CD14-positive monocyte (primary cell): Measurements from ENCODE around the gene HAUS7. TPM values are rescaled to one million over a fixed set of nuclear protein-coding genes. Genes with fewer than 3 reads are reported as not detected.

ENCODE experiments used
- DNase-seq, 3 donors: peaks; one replicate each; pipeline ENCODE4 v3.0.0-alpha.2; 2011 to 2022
- H2AFZ ChIP-seq: 2 replicates; pipeline ENCODE4 v1.6.0; 2012; ENCODE audit warnings: mild to moderate bottlenecking, low read depth, low read length, inconsistent platforms; ENCODE audit not compliant: insufficient read depth, poor library complexity, severe bottlenecking
- H3K27ac ChIP-seq, 2 donors: 1 replicate in 1 of 2; 2 replicates in 1 of 2; pipeline ENCODE4 v1.5.1; 2012 to 2013; ENCODE audit warnings: low read length in 2 of 2, control low read depth in 1 of 2, inconsistent platforms in 1 of 2, low read depth in 1 of 2, mild to moderate bottlenecking in 1 of 2
- H3K27me3 ChIP-seq, 2 donors: one replicate each; pipeline versions ENCODE4 v1.6.0 to v1.6.1; 2011 to 2013; ENCODE audit warnings: low read length in 2 of 2; ENCODE audit not compliant: control insufficient read depth in 2 of 2, insufficient read depth in 2 of 2
- H3K36me3 ChIP-seq, 2 donors: replicated peaks in 1 of 2; 1 replicate in 1 of 2; 2 replicates in 1 of 2; pipeline versions ENCODE4 v1.5.1 to v1.6.1; 2012 to 2013; ENCODE audit warnings: low read length in 2 of 2, control low read depth in 1 of 2, inconsistent platforms in 1 of 2, mild to moderate bottlenecking in 1 of 2; ENCODE audit not compliant: insufficient read depth in 2 of 2, control insufficient read depth in 1 of 2
- H3K4me1 ChIP-seq, 2 donors: 1 replicate in 1 of 2; 2 replicates in 1 of 2; pipeline versions ENCODE4 v1.5.1 to v1.6.1; 2012 to 2013; ENCODE audit warnings: low read length in 2 of 2, control low read depth in 1 of 2, inconsistent platforms in 1 of 2, mild to moderate bottlenecking in 1 of 2, moderate library complexity in 1 of 2; ENCODE audit not compliant: insufficient read depth in 2 of 2, control insufficient read depth in 1 of 2
- H3K4me2 ChIP-seq: replicated peaks from 2 replicates; pipeline ENCODE3; 2012; ENCODE audit warnings: low read length, moderate library complexity, mild to moderate bottlenecking; ENCODE audit not compliant: poor library complexity, severe bottlenecking; ENCODE audit errors: extremely low read depth
- H3K4me3 ChIP-seq, 3 experiments: fragments of 200-600 bp in 1 of 3; sonication (generic) in 1 of 3; replicated peaks in 1 of 3; 1 replicate in 2 of 3; 2 replicates in 1 of 3; pipeline ENCODE4 v1.5.1; 2011 to 2013; ENCODE audit warnings: low read length in 3 of 3, mild to moderate bottlenecking in 3 of 3, control low read depth in 2 of 3, low read depth in 2 of 3, inconsistent platforms in 1 of 3, moderate library complexity in 1 of 3
- H3K79me2 ChIP-seq: 2 replicates; pipeline ENCODE4 v1.6.0; 2012; ENCODE audit warnings: mild to moderate bottlenecking, control low read depth, inconsistent platforms, low read length, moderate library complexity; ENCODE audit not compliant: insufficient read depth
- H3K9ac ChIP-seq: 2 replicates; pipeline ENCODE4 v1.6.0; 2017; ENCODE audit warnings: low read length, mild to moderate bottlenecking; ENCODE audit not compliant: insufficient read depth, poor library complexity, severe bottlenecking
- H3K9me3 ChIP-seq, 2 donors: replicated peaks in 1 of 2; 1 replicate in 1 of 2; 2 replicates in 1 of 2; pipeline versions ENCODE4 v1.5.1 to v1.6.1; 2012 to 2013; ENCODE audit warnings: low read length in 2 of 2, control low read depth in 1 of 2; ENCODE audit not compliant: control insufficient read depth in 1 of 2, insufficient read depth in 1 of 2
- H4K20me1 ChIP-seq: 2 replicates; pipeline ENCODE4 v1.6.0; 2012; ENCODE audit warnings: mild to moderate bottlenecking, low read length, control low read depth, moderate library complexity; ENCODE audit not compliant: insufficient read depth
- H3K27ac Mint-ChIP-seq, 7 donors: one replicate each; pipeline ENCODE4 v1.8.0; 2020; ENCODE audit warnings: mild to moderate bottlenecking in 7 of 7, mixed read lengths in 7 of 7, moderate library complexity in 6 of 7, inconsistent platforms in 2 of 7
- H3K27me3 Mint-ChIP-seq, 3 donors: one replicate each; pipeline ENCODE4 v1.8.0; 2021 to 2022; ENCODE audit warnings: low read depth in 3 of 3, mild to moderate bottlenecking in 3 of 3, mixed read lengths in 3 of 3, moderate library complexity in 3 of 3, inconsistent platforms in 1 of 3
- H3K36me3 Mint-ChIP-seq, 2 donors: one replicate each; pipeline ENCODE4 v1.8.0; 2020; ENCODE audit warnings: mixed read lengths in 2 of 2, inconsistent platforms in 1 of 2, mild to moderate bottlenecking in 1 of 2
- H3K4me1 Mint-ChIP-seq: one replicate; pipeline ENCODE4 v1.8.0; 2020; ENCODE audit warnings: mild to moderate bottlenecking, mixed read lengths
- H3K4me3 Mint-ChIP-seq, 2 donors: one replicate each; pipeline ENCODE4 v1.8.0; 2020; ENCODE audit warnings: mild to moderate bottlenecking in 2 of 2, mixed read lengths in 2 of 2, moderate library complexity in 1 of 2
- H3K9me3 Mint-ChIP-seq, 7 donors: one replicate each; pipeline ENCODE4 v1.8.0; 2020 to 2022; ENCODE audit warnings: mixed read lengths in 7 of 7, mild to moderate bottlenecking in 6 of 7, moderate library complexity in 6 of 7, inconsistent platforms in 2 of 7
- WGBS: methylation state at CpG from one replicate; pipeline ENCODE4 v1.1.5; 2013; ENCODE audit warnings: missing lambda C conversion rate; ENCODE audit not compliant: insufficient coverage; 5-methylcytosine and 5-hydroxymethylcytosine counted together
- intact Hi-C, 2 donors: fragments of 100-400 bp; cut with micrococcal nuclease; formaldehyde crosslinking; loops; one replicate each; pipeline versions ENCODE4 v1.15.0 to v1.15.1; 2023
- polyA plus RNA-seq, 3 donors: library from polyadenylated mRNA; depleted of rRNA in 1 of 3; unstranded in 2 of 3; stranded (reverse) in 1 of 3; fragments of 300-500 nt in 2 of 3; fragments of >200 nt in 1 of 3; fragmentation: Illumina TruSeq in 2 of 3; gene quantifications; 1 replicate in 2 of 3; 2 replicates in 1 of 3; pipeline ENCODE4 v1.2.3, GENCODE V29; 2012 to 2021
- TF ChIP-seq, protein P1 (sequence below): fragments of 200-600 bp; IDR thresholded peaks from one replicate; pipeline ENCODE4 v1.8.0; 2022; ENCODE audit warnings: antibody characterized with exemption, mild to moderate bottlenecking

Gene HAUS7
- polyA plus RNA-seq, 3 donors = 23.8 to 37.5 (median 26.7) TPM

DNA sequence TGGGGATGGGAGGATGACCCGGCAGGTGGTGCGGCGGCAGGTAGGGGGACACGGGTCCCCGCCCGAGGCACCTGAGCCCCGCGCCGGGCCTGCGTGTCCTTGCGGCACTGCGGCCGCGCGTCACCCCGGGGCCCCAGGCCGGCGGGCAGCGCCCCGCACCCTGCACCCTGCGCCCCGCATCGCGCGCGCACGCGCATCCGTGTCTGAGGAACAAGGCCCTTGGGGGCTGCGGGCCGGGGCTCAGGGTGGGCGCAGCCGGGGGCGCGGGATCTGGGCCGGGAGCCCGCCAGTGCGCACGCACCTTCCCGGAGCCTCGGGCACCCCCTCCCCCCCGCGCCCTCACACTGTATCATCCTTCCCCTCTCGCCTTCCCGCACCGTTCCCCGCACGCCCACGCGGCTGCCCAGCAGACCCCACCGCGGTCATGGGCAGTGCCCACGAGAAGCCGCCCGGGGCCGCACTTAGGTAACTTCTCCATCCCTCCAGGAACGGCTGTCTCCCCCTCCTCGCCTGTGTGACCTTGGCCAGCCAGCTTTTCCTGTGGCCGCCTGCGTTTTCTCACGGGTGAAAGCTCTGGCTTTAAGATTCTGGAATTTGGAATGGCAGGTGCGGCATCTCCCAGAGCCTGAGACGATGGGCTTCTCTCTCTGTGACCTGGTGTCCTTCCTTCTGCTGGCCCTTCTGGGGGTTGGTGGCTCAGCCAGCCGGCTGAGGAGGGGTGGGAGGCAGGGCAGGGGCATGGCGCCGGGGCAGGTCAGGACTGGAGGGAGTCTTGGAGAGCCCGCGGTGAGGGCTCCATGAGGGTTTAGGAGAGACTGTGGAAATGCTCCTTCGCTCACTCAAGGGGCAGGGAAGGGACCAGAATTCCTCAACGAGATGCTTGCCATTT is 47.8 kb upstream of the HAUS7 start:
- Histone ChIP-seq H2AFZ (no peak overlapping the region), H3K4me1 (no peaks in the 10 kb centered on the region), H3K9me3 (no peaks in the 10 kb centered on the region), H3K79me2 (no peaks in the 10 kb centered on the region), H4K20me1 (no peaks in the 10 kb centered on the region), H3K36me3 (no peaks in the 10 kb centered on the region), H3K27ac (no peak overlapping the region), H3K4me2 (no peak overlapping the region), H3K9ac (no peak overlapping the region), H3K27me3 (peaks cover 6 to 23% of the 10 kb centered on the region in 2 donors), H3K4me3 (no peak overlapping the region)
- no peaks in the 10 kb centered on the region for H3K4me1 Mint-ChIP-seq
- H3K9me3 Mint-ChIP-seq = peaks cover 0 to 4% (median 0%) of the 10 kb centered on the region in 7 donors
- WGBS = 0% methylated on average over 12 of the region's 70 CpGs
- no peak for DNase-seq
- intact Hi-C loops = no loop called here
- peaks cover 25 to 56% (median 44%) of the 10 kb centered on the region in 3 donors for H3K27me3 Mint-ChIP-seq
- no peak overlapping the region for H3K27ac Mint-ChIP-seq
- no peaks in the 10 kb centered on the region for H3K36me3 Mint-ChIP-seq
- peak overlapping the region in 1 of 2 donors; percentile 81 for H3K4me3 Mint-ChIP-seq
- TF ChIP-seq, protein P1, sequence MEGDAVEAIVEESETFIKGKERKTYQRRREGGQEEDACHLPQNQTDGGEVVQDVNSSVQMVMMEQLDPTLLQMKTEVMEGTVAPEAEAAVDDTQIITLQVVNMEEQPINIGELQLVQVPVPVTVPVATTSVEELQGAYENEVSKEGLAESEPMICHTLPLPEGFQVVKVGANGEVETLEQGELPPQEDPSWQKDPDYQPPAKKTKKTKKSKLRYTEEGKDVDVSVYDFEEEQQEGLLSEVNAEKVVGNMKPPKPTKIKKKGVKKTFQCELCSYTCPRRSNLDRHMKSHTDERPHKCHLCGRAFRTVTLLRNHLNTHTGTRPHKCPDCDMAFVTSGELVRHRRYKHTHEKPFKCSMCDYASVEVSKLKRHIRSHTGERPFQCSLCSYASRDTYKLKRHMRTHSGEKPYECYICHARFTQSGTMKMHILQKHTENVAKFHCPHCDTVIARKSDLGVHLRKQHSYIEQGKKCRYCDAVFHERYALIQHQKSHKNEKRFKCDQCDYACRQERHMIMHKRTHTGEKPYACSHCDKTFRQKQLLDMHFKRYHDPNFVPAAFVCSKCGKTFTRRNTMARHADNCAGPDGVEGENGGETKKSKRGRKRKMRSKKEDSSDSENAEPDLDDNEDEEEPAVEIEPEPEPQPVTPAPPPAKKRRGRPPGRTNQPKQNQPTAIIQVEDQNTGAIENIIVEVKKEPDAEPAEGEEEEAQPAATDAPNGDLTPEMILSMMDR = no peak

DNA sequence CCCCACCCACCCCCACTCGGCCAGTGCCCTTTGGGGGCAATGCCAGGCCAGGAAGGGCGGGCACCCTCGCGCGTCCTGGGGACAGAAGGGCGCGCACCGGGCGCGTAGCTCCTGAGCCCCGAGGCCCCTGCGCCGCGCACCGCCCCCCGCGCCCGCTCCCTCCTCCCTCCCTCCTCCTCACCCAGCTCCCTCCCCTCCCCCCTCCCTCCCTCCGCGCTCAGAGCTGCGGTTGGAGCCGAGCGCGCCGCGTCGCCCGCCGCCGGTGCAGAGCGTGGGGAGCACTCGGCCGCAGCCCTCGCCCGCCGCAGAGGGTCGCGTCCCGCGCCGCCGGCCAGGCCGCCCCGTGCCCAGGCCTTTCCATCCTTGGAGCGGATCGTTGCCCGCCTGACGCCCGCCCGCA is 47.0 kb upstream of the HAUS7 start, which contains the start of gene ATP2B3:
Gene ATP2B3 (plus strand): TSS at position 220 of the 400 bp plus-strand sequence. CDS start 18,606 bp downstream, outside the sequence.
- peaks cover 25 to 51% (median 43%) of the 10 kb centered on the region in 3 donors for H3K27me3 Mint-ChIP-seq
- no peak within 1 kb of the TSS for H3K4me2 ChIP-seq
- intact Hi-C loops = no loop called here
- peaks cover 0 to 4% (median 0%) of the 10 kb centered on the region in 7 donors for H3K9me3 Mint-ChIP-seq
- no peak within 1 kb of the TSS for H2AFZ ChIP-seq
- no peaks in the 10 kb centered on the region for H3K36me3 Mint-ChIP-seq
- no peak within 1 kb of the TSS for H3K4me3 ChIP-seq
- H3K27ac Mint-ChIP-seq = no peak within 1 kb of the TSS
- peaks cover 6 to 23% of the 10 kb centered on the region in 2 donors for H3K27me3 ChIP-seq
- H3K79me2 ChIP-seq = no peaks in the 10 kb centered on the region
- H3K4me3 Mint-ChIP-seq = peak within 1 kb of the TSS in 1 of 2 donors; percentile 81
- no peak within 1 kb of the TSS for H3K9ac ChIP-seq
- H3K4me1 Mint-ChIP-seq = no peaks in the 10 kb centered on the region
- no peaks in the 10 kb centered on the region for H3K36me3 ChIP-seq
- DNase-seq = no peak
- no peaks in the 10 kb centered on the region for H3K4me1 ChIP-seq
- no peak within 1 kb of the TSS for H3K27ac ChIP-seq
- H4K20me1 ChIP-seq = no peaks in the 10 kb centered on the region
- no peaks in the 10 kb centered on the region for H3K9me3 ChIP-seq
- 4% methylated on average over 13 of the region's 50 CpGs for WGBS
- TF ChIP-seq, protein P1 = no peak
